Smooth muscle cell of the umbilical artery (primary cell): ENCODE results near the gene C10orf120. TPM values are rescaled to one million over a fixed set of nuclear protein-coding genes. Genes with fewer than 3 reads are reported as not detected.

ENCODE experiments used
- total RNA-seq: library from RNA; depleted of rRNA; stranded (reverse); fragments of >200 nt; gene quantifications from 2 replicates; pipeline ENCODE4 v1.2.3, GENCODE V29; 2014

The C10orf120 gene
- not detected in 2 replicates for total RNA-seq

GRCh38 chr10:122699796-122700455 lies at the start of gene C10orf120:
Gene C10orf120 (minus strand): TSS chr10:122699846. CDS start chr10:122699790, 56 bp downstream.

Other genes starting within 250 kb of the C10orf120 start
- not detected in 2 replicates for gene ARMS2, start 245.2 kb downstream of the C10orf120 start, total RNA-seq
- 227 and 344 TPM in 2 replicates for gene HTRA1, start 238.3 kb downstream of the C10orf120 start, total RNA-seq
- gene DMBT1, start 139.1 kb downstream of the C10orf120 start, total RNA-seq = not detected in 2 replicates
- gene CUZD1, start 146.0 kb upstream of the C10orf120 start, total RNA-seq = 0.23 and 0.30 TPM in 2 replicates
- gene FAM24B, start 179.7 kb upstream of the C10orf120 start, total RNA-seq = 2.1 and 4.6 TPM in 2 replicates
- not detected in 2 replicates for gene FAM24A, start 210.8 kb upstream of the C10orf120 start, total RNA-seq